ENCODE results near the gene TAS2R42. TPM values are rescaled to one million over a fixed set of nuclear protein-coding genes. Genes with fewer than 3 reads are reported as not detected.

Gene TAS2R42
- total RNA-seq, 1 donor from 2014 or later = not detected

DNA sequence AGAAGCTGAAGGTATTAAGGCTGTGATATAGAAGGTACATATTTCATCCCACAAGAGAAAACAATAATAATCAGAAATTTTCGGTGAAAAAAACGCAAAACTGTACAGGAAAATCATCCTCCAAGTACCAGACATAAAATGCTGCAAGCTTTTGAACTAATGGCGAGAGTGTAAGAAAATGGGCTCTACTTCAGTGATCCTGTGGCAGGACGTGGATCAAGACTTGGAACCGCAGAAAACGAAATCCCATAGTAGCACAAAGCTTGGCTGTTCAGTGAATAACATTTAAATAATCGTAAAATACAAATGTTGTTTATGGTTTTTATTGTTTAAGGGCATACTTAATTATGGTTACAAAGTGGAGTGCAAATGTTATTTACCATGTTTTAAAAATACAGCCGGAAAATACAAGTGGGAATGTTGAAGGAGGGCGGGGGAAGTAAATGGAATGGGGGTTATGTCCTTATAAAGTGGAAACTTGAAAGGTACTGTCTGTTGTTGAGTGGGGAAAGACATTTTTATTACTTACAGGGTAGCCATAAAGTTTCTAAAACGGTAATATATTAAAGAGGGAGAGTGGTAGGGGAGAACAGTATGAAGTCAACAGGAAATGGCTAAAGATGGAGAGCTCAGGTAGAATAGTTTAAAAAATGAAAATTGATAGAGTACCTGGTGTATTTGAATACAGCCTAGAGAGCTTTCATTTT, 14.6 kb downstream of the TAS2R42 start:
- Histone ChIP-seq H3K36me3 (peaks cover 3% of the 10 kb centered on the region), H3K9me3 (replicated peaks) (no peaks in the 10 kb centered on the region), H3K27me3 (ENCODE audit: low read depth) (no peaks in the 10 kb centered on the region), H3K27ac (replicated peaks) (peak overlapping the region; percentile 99), H3K4me1 (peaks cover 51% of the 10 kb centered on the region), H3K4me3 (peak overlapping the region; percentile 92)
- TF ChIP-seq, protein P1, sequence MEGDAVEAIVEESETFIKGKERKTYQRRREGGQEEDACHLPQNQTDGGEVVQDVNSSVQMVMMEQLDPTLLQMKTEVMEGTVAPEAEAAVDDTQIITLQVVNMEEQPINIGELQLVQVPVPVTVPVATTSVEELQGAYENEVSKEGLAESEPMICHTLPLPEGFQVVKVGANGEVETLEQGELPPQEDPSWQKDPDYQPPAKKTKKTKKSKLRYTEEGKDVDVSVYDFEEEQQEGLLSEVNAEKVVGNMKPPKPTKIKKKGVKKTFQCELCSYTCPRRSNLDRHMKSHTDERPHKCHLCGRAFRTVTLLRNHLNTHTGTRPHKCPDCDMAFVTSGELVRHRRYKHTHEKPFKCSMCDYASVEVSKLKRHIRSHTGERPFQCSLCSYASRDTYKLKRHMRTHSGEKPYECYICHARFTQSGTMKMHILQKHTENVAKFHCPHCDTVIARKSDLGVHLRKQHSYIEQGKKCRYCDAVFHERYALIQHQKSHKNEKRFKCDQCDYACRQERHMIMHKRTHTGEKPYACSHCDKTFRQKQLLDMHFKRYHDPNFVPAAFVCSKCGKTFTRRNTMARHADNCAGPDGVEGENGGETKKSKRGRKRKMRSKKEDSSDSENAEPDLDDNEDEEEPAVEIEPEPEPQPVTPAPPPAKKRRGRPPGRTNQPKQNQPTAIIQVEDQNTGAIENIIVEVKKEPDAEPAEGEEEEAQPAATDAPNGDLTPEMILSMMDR (IDR thresholded peaks at IDR 0.05; ENCODE audit: borderline replicate concordance) = no peak
- no peak for DNase-seq
- intact Hi-C loops (cut with micrococcal nuclease) = no loop called here

DNA sequence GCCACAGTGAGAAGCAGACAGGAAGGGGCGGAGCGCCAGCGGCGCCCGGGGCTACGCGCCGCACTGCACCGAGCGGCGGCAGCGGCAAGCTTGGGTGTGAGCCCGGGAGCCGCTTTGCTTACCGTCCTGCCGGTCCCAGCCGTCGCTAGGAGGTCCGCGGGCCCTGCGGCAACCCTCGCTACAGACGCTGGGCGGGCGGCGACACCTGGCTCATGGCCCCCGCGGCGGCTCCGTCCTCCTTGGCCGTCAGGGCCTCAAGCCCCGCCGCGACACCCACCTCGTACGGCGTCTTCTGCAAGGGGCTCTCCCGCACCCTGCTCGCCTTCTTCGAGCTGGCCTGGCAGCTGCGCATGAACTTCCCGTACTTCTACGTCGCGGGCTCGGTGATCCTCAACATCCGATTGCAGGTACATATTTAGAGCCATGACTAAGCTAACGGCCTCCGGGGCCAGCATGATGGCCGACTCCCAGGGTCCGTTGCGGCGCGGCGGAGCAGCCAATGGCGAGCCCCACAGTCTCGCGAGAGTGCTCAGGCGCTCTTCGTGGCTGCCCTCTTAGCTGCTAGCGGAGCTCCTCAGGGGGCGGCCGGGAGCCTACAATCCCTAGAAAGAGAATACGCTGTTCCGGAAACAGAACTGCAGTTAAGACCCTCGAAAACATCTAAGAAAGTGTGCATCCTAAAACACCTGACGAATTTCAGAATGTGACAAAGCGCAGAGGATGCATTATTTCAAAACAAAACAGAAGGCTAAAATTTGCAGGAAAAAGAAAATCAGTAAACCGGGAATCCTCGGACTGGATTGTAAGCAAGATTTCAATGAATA, 15.4 kb downstream of the TAS2R42 start, which contains the start of gene SMIM10L1:
TSS of gene SMIM10L1 (plus strand) at position 50 of the 824 bp plus-strand sequence. CDS start at position 213, 163 bp downstream.
- peaks cover 4% of the 10 kb centered on the region for H3K36me3 ChIP-seq
- TF ChIP-seq, protein P1 (IDR thresholded peaks at IDR 0.05; ENCODE audit: borderline replicate concordance) = no peak
- H3K9me3 ChIP-seq (replicated peaks) = no peaks in the 10 kb centered on the region
- peak within 1 kb of the TSS; percentile 92 for H3K4me3 ChIP-seq
- peak within 1 kb of the TSS; percentile 99 for H3K27ac ChIP-seq (replicated peaks)
- peak; percentile 93 for DNase-seq
- no peaks in the 10 kb centered on the region for H3K27me3 ChIP-seq (ENCODE audit: low read depth)
- intact Hi-C loops (cut with micrococcal nuclease) = no loop called here
- peaks cover 51% of the 10 kb centered on the region for H3K4me1 ChIP-seq

DNA sequence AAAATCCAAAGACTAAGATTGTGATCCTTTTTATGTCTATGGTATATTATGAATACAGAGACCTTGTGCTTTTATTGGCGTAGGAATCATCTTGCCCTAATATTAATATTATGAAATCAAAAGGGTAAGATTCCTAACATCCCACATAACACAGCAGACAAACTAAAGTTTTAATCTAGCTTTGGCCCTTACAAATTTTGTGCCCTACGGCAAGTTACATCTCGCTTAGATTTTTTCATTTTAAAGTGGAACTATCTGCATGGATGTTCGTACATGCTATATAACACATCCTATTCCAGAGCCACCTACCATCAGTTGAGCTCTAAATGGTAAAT, 16.0 kb downstream of the TAS2R42 start:
- intact Hi-C loops (cut with micrococcal nuclease) = no loop called here
- Histone ChIP-seq H3K4me1 (peaks cover 51% of the 10 kb centered on the region), H3K4me3 (peak overlapping the region; percentile 92), H3K36me3 (peaks cover 4% of the 10 kb centered on the region), H3K9me3 (replicated peaks) (no peaks in the 10 kb centered on the region), H3K27me3 (ENCODE audit: low read depth) (no peaks in the 10 kb centered on the region), H3K27ac (replicated peaks) (peak overlapping the region; percentile 99)
- DNase-seq = no peak
- TF ChIP-seq, protein P1 (IDR thresholded peaks at IDR 0.05; ENCODE audit: borderline replicate concordance) = no peak

DNA sequence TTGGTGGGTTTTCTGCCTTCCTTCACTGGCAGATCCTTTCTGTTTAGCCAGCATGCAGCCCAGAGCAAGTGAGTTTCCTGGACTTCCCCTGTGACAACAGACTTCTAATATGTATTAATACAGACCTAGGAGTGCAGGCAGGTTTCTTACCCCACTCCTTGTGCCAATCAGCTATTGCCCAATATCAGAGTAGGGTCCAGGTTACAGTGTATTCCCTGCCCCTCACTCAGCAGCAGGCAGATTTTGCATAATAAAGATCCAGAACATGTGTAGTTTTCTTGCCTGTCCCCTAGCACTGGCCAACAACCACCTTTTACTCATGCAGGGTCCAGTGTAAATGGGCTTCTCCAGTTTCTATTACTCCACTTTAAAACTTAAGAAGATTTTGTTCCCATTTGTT, 20.4 kb downstream of the TAS2R42 start:
- H3K4me3 ChIP-seq = no peak overlapping the region
- no peak overlapping the region for H3K27ac ChIP-seq (replicated peaks)
- H3K27me3 ChIP-seq (ENCODE audit: low read depth) = no peaks in the 10 kb centered on the region
- peaks cover 33% of the 10 kb centered on the region for H3K4me1 ChIP-seq
- H3K9me3 ChIP-seq (replicated peaks) = no peaks in the 10 kb centered on the region
- TF ChIP-seq, protein P1 (IDR thresholded peaks at IDR 0.05; ENCODE audit: borderline replicate concordance) = no peak
- intact Hi-C loops (cut with micrococcal nuclease) = no loop called here
- H3K36me3 ChIP-seq = peaks cover 4% of the 10 kb centered on the region
- DNase-seq = no peak

DNA sequence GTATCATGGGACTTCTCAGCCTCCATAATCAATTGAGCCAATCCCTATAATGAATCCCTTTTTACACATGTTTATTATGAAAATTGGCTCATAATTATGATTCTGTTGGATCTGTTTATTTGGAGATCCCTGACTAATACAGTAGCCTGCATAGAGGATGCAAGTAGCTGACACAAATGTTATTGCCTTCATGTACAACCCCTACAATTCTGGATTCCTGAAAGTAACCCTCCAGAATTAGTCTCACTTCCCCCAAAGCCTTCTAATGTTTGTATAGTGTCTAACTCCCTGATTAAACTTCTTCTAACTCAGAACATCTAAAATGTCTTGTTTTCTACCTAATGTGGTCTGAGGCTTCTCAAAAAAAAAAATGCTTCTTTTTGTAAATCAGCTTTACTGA, 22.4 kb downstream of the TAS2R42 start:
- Histone ChIP-seq H3K36me3 (peaks cover 4% of the 10 kb centered on the region), H3K27me3 (ENCODE audit: low read depth) (no peaks in the 10 kb centered on the region), H3K4me3 (no peak overlapping the region), H3K9me3 (replicated peaks) (no peaks in the 10 kb centered on the region), H3K4me1 (peaks cover 14% of the 10 kb centered on the region), H3K27ac (replicated peaks) (no peak overlapping the region)
- TF ChIP-seq, protein P1 (IDR thresholded peaks at IDR 0.05; ENCODE audit: borderline replicate concordance) = no peak
- DNase-seq = no peak
- intact Hi-C loops (cut with micrococcal nuclease) = no loop called here

Data from left ventricle myocardium inferior (tissue), 1 donor.